ENCODE data around the gene GPATCH1. TPM values are rescaled to one million over a fixed set of nuclear protein-coding genes. Genes with fewer than 3 reads are reported as not detected.

Gene GPATCH1
- total and polyA plus RNA-seq, 2 of the 8 experiments (the other 6 are each of a cell fraction or from before 2014, with no cell fraction given), result 4.3 to 8.2 TPM

GRCh38 chr19:33143897-33144405, 63.0 kb downstream of the GPATCH1 start (continued):
- TF ChIP-seq SAP30 (IDR thresholded peaks at IDR 0.05; ENCODE audit: insufficient read depth, insufficient replicate concordance, low read length), result no peak
- no peak for TF ChIP-seq YY1 (IDR thresholded peaks at IDR 0.05; ENCODE audit: low read depth, low read length)
- TF ChIP-seq EP300 (IDR thresholded peaks at IDR 0.05; ENCODE audit: borderline replicate concordance in 1 of 2, low read depth in 2 of 2, low read length in 2 of 2), result peak in 1 of 2 experiments; percentile 67; a peak in 1 of 3 replicates
- TF ChIP-seq CHD1 (IDR thresholded peaks at IDR 0.05; ENCODE audit: low read depth, low read length), result no peak
- TF ChIP-seq TBP (IDR thresholded peaks at IDR 0.05; ENCODE audit: low read depth, low read length), result no peak
- TF ChIP-seq SP2 (IDR thresholded peaks at IDR 0.05; ENCODE audit: low read length), result no peak
- TF ChIP-seq CHD2 (IDR thresholded peaks at IDR 0.05; ENCODE audit: low read length), result no peak
- peak; percentile 68; the same call in 1 of the 2 replicates for TF ChIP-seq GABPA (IDR thresholded peaks at IDR 0.05; ENCODE audit: borderline replicate concordance, insufficient read depth, low read length)
- TF ChIP-seq, protein P1, sequence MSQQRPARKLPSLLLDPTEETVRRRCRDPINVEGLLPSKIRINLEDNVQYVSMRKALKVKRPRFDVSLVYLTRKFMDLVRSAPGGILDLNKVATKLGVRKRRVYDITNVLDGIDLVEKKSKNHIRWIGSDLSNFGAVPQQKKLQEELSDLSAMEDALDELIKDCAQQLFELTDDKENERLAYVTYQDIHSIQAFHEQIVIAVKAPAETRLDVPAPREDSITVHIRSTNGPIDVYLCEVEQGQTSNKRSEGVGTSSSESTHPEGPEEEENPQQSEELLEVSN (IDR thresholded peaks at IDR 0.05), result peak; percentile 42
- TF ChIP-seq, protein P2, sequence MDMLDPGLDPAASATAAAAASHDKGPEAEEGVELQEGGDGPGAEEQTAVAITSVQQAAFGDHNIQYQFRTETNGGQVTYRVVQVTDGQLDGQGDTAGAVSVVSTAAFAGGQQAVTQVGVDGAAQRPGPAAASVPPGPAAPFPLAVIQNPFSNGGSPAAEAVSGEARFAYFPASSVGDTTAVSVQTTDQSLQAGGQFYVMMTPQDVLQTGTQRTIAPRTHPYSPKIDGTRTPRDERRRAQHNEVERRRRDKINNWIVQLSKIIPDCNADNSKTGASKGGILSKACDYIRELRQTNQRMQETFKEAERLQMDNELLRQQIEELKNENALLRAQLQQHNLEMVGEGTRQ (IDR thresholded peaks at IDR 0.05; ENCODE audit: low read length), result no peak
- no peak for TF ChIP-seq KDM4A (IDR thresholded peaks at IDR 0.05; ENCODE audit: low read depth, low read length, severe bottlenecking)
- no peak for TF ChIP-seq RNF2 (IDR thresholded peaks at IDR 0.05; ENCODE audit: borderline replicate concordance, low read depth, low read length, missing control alignments, poor library complexity, severe bottlenecking)
- no peak for TF ChIP-seq POU5F1 (IDR thresholded peaks at IDR 0.05; ENCODE audit: low read depth, low read length)
- no peak for TF ChIP-seq ASH2L (IDR thresholded peaks at IDR 0.05; ENCODE audit: low read length)
- no peak for TF ChIP-seq SUZ12 (IDR thresholded peaks at IDR 0.05; ENCODE audit: low read length)
- TF ChIP-seq SIX5 (IDR thresholded peaks at IDR 0.05; ENCODE audit: low read depth, low read length), result no peak
- no peak for TF ChIP-seq EGR1 (IDR thresholded peaks at IDR 0.05; ENCODE audit: borderline replicate concordance, low read depth, low read length)
- TF ChIP-seq CBX5 (IDR thresholded peaks at IDR 0.05; ENCODE audit: low read depth, low read length), result no peak
- no peak for TF ChIP-seq BCL11A (IDR thresholded peaks at IDR 0.05; ENCODE audit: low read depth in 2 of 2, low read length in 2 of 2)
- TF ChIP-seq JUND (IDR thresholded peaks at IDR 0.05; ENCODE audit: low read length), result no peak
- no peak for TF ChIP-seq RXRA (IDR thresholded peaks at IDR 0.05; ENCODE audit: insufficient read depth, low read depth, low read length)
- TF ChIP-seq MAX (IDR thresholded peaks at IDR 0.05), result peak; percentile 70
- no peak for TF ChIP-seq NANOG (IDR thresholded peaks at IDR 0.05; ENCODE audit: insufficient read depth, low read depth, low read length, poor library complexity, severe bottlenecking)
